Stimulated activated CD8-positive, alpha-beta memory T cell treated with anti-CD3 and anti-CD28 coated beads, Interleukin-7, amount 100 ng/mL, for 4 hours (primary cell): Measurements from ENCODE around the gene AP1B1.

Experiments
- DNase-seq, 2 donors: peaks; one replicate each; pipeline ENCODE4 v3.0.0-alpha.2; 2020; ENCODE audit warnings: low read depth in 2 of 2

The AP1B1 gene

GRCh38 chr22:29299136-29299900 is 89.1 kb downstream of the AP1B1 start:
- DNase-seq = no peak

- no peak for DNase-seq
These were observed 89.7 kb downstream of the AP1B1 start for GRCh38 chr22:29298641-29299040.

- DNase-seq = no peak
These were observed 96.0 kb downstream of the AP1B1 start for GRCh38 chr22:29292379-29292778.

GRCh38 chr22:29291215-29291614 is 97.2 kb downstream of the AP1B1 start:
- DNase-seq = no peak

GRCh38 chr22:29290061-29290460 is 98.3 kb downstream of the AP1B1 start:
- DNase-seq = no peak

- no peak for DNase-seq
These were observed 99.5 kb downstream of the AP1B1 start for GRCh38 chr22:29288837-29289236.

- no peak for DNase-seq
These were observed 104.2 kb downstream of the AP1B1 start for GRCh38 chr22:29284196-29284595.

- DNase-seq = no peak
These were observed 110.4 kb downstream of the AP1B1 start for GRCh38 chr22:29277927-29278326.
